SK-N-SH treated with all-trans-retinoic acid at 6 μM for 48 hours (cell line): ENCODE data around the gene RBM47.

Source experiments
- BACH2 ChIP-seq: fragments of 250-450 bp; sonication (Bioruptor Pico); IDR thresholded peaks from 2 replicates; pipeline ENCODE4 v1.9.0; 2021; ENCODE audit warnings: mild to moderate bottlenecking, borderline replicate concordance
- ISL1 ChIP-seq: fragments of 250-450 bp; sonication (Bioruptor Pico); IDR thresholded peaks from 2 replicates; pipeline ENCODE4 v2.1.2; 2022; ENCODE audit warnings: mild to moderate bottlenecking, moderate library complexity
- PPARA ChIP-seq: fragments of 250-450 bp; sonication (Bioruptor Pico); IDR thresholded peaks from 2 replicates; pipeline ENCODE4 v1.5.0; 2020; ENCODE audit warnings: mild to moderate bottlenecking, borderline replicate concordance
- RARB ChIP-seq: fragments of 250-450 bp; sonication (Bioruptor Pico); IDR thresholded peaks from 2 replicates; pipeline ENCODE4 v1.8.0; 2021; ENCODE audit warnings: mild to moderate bottlenecking, moderate library complexity
- ZFP30 ChIP-seq: fragments of 450-650 bp; formaldehyde crosslinking; IDR thresholded peaks from 2 replicates; pipeline ENCODE4 v1.5.0; 2022; ENCODE audit warnings: mild to moderate bottlenecking, moderate library complexity
- TF ChIP-seq, protein P1 (sequence below): fragments of 250-450 bp; sonication (Bioruptor Pico); IDR thresholded peaks from 2 replicates; pipeline ENCODE4 v1.5.0; 2020; ENCODE audit warnings: mild to moderate bottlenecking, moderate library complexity

DNA sequence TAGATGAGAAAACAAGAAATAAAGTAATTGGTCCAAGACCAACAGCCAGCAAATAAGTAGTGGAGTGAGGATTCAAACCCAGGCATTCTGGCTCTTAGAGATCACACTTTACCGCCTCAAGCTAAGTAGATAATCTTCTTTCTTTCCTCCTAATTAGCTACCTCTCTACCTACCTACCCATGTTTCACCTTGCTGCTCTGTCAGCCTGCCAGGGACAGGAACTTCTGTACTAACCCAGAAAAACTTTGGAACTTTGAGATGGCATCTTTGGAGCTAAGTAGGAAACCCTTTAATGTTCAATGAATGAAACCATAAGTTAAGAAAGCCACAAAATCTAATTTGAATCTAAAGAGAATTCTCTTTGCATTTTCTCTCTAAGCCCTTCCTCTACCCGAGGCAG lies 149.4 kb downstream of the RBM47 start:
- TF ChIP-seq ZFP30 (CRISPR knock-in tag): no peak
- TF ChIP-seq ISL1 (CRISPR knock-in tag): no peak
- TF ChIP-seq, protein P1, sequence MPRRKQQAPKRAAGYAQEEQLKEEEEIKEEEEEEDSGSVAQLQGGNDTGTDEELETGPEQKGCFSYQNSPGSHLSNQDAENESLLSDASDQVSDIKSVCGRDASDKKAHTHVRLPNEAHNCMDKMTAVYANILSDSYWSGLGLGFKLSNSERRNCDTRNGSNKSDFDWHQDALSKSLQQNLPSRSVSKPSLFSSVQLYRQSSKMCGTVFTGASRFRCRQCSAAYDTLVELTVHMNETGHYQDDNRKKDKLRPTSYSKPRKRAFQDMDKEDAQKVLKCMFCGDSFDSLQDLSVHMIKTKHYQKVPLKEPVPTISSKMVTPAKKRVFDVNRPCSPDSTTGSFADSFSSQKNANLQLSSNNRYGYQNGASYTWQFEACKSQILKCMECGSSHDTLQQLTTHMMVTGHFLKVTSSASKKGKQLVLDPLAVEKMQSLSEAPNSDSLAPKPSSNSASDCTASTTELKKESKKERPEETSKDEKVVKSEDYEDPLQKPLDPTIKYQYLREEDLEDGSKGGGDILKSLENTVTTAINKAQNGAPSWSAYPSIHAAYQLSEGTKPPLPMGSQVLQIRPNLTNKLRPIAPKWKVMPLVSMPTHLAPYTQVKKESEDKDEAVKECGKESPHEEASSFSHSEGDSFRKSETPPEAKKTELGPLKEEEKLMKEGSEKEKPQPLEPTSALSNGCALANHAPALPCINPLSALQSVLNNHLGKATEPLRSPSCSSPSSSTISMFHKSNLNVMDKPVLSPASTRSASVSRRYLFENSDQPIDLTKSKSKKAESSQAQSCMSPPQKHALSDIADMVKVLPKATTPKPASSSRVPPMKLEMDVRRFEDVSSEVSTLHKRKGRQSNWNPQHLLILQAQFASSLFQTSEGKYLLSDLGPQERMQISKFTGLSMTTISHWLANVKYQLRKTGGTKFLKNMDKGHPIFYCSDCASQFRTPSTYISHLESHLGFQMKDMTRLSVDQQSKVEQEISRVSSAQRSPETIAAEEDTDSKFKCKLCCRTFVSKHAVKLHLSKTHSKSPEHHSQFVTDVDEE (CRISPR knock-in tag): no peak
- TF ChIP-seq BACH2: no peak
- TF ChIP-seq RARB: no peak
- no peak for TF ChIP-seq PPARA (CRISPR knock-in tag)
